GM21576 (cell line): ENCODE measurements around the gene CAP1.
A peak's percentile ranks its signal among the peaks of the same experiment; 100 is the strongest.
"Not testable (repeated sequence)": the region's sequence is repeated elsewhere in the genome, so short reads cannot be mapped to it uniquely, and the experiment has no call there.

ENCODE experiments used
- ATAC-seq: cut with Tn5 transposase; IDR thresholded peaks from one replicate; pipeline ENCODE4 v1.9.1; 2021; ENCODE audit warnings: mild to moderate bottlenecking, moderate library complexity; ENCODE audit not compliant: unreplicated experiment

Gene CAP1, protein sequence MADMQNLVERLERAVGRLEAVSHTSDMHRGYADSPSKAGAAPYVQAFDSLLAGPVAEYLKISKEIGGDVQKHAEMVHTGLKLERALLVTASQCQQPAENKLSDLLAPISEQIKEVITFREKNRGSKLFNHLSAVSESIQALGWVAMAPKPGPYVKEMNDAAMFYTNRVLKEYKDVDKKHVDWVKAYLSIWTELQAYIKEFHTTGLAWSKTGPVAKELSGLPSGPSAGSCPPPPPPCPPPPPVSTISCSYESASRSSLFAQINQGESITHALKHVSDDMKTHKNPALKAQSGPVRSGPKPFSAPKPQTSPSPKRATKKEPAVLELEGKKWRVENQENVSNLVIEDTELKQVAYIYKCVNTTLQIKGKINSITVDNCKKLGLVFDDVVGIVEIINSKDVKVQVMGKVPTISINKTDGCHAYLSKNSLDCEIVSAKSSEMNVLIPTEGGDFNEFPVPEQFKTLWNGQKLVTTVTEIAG

DNA sequence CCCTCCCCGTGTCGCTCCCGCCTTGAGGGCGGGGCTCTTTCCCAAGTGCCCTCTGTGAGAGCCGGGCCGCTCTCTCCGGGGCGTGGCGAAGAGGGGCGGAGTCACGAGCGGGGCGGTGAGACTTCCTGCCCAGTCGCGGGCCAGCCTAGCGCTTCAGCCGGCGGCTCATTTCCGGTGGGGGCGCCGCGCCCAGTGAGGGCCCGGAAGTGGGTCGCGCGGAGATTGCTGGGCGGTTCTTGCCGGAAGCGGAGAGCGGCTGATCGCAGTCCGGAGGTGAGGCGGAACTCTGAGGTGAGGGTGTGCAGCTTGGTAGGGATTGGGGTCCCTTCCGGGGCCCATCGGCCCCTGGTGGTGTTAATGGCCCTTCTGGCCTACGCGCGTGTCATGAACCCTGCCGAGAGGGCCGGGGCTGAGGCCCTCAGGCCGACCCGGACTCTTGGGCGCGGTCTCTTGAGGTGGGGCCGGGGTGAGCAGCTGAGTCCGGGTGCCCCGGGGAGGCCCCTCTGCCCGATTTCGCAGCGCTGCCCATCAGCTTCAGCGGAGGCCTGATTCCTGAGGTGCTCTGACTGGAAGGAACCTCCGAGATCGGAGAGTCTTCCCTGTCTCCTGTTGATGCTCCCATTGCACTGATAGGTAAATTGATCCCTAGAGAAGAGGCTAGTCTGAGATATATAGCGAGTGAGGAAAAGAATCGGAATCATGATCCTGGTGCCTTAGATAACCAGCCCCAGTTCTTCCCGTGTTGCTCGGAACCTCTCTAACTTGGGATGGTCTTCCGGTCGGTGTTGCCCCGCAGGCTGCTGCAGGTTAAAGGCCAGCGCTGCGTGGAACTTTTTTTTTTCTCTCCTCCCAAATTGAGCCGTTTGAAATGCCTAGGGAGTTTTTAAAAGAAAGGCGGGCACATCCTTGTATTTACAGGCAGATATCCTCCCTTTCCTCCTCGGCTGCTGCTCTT lies at the start of gene CAP1:
TSS of gene CAP1 (plus strand) at position 219 of the 955 bp plus-strand sequence. CDS start 18,618 bp downstream, outside the sequence.
- ATAC-seq: peak; percentile 81

DNA sequence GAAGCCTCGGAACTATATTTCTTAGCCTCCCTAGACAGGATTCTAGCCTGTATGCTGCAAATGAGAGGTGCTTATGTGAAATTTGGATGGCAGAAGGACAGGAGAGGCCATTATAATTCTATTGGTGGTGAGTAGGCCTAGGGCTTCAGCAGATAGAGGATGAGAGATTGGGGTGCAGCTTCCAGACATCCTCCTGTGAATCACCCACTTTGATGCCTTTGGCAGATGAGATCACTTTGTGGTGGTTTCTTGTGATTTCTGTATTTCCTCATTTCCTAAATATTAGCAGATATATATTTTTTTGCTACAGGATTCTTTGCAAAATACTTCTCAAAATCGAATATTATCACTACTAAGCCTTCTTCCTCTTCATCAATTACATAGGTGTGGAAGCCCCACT lies 48.3 kb upstream of the CAP1 start:
- ATAC-seq: no peak

DNA sequence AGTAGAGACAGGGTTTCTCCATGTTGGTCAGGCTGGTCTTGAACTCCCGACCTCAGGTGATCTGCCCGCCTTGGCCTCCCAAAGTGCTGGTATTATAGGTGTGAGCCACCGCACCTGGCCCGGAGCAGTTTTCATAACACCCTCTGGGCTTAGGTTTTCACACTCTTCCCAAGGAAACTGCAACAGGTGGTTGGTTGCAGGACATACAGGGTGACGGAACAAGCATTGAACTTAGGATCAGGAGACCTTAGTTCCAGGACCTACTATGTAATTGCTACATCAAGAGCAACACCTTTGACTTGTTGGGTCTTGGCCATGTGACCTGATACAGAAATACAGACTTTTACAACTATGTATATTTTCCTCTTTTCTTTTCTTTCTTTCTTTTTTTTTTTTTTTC lies 47.6 kb upstream of the CAP1 start:
- ATAC-seq: no peak

DNA sequence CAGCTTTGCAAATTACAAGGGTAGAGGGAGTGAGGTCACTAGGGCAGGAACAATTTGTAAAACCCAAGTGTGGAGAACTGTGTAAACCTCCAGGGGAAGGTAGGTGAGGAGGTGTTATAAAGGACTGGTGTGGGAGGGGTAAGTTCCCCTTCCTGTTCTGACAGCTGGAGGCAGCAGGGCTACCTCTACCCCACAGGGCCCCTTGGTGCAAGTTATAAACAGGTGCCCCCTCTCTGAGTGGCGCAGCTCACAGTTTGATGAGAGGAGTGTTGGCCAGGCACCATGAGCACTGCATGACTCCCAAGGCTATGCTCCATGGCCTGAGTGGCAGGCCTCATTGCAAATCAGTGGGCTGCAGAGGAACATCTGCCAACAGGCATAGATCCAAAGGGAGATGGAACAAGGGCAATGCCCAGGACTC lies 44.5 kb upstream of the CAP1 start:
- peak; percentile 79 for ATAC-seq

DNA sequence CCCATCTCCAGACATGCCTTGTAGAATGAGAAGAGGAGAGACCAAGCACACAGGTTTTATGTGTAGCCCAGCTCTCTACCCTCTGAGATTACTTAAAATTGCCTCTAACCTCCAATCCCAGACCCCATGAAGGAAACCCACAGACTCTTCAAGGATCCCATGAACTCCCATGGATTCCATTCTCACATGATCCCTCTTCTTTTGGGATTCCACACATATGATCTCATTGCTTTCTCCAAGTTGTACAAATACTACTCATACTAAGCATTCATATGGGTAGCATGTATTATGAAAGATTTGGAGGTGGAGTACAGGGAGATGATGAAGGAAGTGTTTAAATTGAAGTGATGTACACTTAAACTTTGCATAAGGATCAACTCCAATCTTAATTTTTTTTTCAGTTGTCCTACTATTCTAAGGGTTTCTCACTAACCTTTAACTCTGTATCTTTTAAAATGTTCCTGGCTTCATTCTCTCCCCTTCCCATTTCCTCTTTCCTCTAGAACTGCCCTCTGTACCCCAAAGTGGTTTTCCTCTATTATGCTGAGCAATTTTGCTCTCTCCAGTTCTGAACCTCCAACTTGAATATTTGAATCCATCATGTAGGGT lies 44.0 kb upstream of the CAP1 start:
- ATAC-seq: no peak

DNA sequence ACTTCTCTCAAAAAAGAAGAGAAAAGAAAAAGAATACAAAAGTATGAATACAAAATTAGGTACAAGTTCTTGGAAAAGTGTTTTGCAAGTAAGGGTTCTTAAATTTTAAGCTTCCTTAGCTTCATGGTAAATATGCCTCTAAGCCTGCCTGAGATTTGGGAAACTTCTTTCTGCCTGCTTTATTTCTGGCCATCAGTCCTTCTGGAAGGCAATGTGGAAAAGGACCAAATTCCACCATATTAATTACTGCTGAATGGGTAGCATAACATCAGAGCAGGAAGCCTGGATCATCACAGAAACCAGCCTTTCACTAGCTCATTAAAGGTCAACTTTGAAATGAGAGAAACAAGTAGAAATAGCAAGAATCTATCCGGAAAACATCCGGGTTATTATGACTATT lies 39.1 kb upstream of the CAP1 start:
- ATAC-seq: no peak

DNA sequence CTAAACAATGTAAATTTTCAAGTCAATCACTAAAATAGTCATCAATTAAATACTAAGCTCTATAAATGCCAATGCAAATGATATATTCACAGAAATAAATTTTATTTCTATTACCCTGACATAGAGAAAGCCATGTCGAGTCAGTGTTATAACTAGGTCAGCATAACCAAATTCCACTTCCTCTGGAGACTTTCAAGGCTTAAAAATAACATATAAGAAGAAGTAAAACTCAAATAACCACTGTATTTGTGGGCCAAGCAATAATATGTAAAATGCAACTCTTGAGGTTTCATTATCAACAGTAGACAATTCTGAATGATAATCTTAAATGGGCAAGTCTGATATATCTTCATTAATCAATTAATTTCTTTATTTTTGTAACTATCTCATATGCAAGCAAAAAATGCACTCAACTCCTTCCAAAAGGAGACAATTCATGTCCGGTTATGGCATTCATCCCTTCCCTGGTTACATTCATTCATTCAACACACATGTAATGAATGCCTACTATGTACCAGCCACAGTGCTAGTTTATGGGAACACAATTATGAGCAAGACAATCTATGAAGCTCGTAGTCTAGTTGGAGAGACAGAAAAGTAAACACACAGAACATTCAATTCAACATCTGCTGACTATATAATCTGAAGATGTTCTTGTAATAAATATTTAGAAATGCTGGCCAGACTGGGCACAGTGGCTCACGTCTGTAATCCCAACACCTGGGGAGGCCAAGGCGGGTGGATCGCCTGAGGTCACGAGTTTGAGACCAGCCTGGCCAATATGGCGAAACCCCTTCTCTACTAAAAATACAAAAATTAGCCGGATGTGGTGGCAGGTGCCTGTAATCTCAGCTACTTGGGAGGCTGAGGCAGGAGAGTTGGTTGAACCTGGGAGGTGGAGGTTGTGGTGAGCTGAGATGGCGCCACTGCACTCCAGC lies 37.1 kb upstream of the CAP1 start:
- peak; percentile 69 for ATAC-seq

DNA sequence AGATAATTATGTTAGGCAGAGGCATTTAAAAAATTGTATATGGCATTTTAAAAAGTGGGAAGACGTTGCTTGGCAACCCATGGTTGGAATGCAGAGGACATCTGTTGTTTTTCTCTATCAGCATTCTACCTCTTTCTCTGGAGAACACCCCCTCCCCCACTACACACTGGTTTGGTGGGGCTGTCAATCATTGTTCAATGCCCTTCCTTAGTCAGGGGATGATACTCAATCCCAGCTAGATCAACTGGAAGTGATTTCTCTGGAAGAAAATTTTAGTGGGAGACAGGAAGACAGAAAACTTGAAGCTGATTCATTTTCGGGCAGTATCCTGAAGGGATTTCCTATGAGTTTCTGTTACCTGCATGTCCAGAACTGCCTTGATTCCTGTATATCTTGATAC lies 35.7 kb upstream of the CAP1 start:
- no peak for ATAC-seq

DNA sequence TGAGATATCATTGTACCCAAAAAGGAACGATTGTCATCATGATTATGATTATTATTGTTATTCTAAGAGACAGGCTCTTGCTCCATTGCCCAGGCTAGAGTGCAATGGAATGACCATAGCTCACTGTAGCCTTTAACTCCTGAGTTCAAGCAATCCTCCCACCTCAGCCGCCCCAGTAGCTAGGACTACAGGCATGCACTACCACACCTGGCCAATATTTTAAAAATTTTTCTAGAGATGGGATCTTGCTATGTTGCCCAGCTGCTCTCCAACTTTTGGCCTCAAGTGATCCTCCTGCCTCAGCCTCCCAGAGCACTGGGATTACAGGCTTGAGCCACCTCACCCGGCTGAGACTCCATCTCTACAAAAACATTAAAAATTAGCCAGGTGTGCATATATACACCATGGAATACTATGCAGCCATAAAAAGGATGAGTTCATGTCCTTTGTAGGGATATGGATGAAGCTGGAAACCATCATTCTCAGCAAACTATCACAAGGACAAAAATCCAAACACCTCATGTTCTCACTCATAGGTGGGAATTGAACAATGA lies 33.0 kb upstream of the CAP1 start:
- not testable (repeated sequence) for ATAC-seq

DNA sequence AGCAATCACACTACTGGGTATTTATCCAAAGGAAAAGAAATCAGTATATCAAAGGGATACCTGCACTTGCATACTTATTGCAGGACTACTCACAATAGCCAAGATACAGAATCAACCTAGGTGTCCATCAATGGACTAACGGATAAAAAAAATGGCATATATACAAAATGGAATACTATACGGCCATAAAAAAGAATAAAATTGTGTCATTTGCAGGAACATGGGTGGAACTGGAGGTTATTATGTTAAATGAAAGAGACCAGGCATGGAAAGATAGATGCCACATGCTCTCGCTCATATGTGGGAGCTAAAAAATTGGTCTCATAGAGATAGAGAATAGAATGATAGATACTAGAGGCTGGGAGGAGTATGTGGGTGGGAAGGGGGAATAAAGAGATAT lies 29.3 kb upstream of the CAP1 start:
- ATAC-seq: no peak

DNA sequence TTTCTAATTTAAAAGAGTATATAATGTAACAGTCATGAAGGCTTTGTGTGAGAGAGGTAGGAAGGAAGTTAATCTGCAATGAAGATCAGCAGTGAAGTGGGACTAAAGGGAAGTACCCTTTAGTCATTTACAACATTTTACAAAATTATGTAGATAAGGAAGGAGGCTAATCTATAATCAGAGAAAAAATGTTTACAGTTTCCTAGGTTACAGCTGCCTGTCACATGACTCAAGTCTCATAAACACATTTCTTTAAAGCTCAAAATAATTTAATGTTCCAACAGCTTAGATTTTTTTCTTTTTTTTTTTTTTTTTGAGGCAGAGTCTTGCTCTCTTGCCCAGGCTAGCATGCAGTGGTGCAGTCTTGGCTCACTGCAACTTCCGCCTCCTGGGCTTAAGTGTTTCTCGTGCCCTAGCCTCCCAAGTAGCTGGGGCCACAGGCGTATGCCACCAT lies 26.2 kb upstream of the CAP1 start:
- ATAC-seq: no peak

DNA sequence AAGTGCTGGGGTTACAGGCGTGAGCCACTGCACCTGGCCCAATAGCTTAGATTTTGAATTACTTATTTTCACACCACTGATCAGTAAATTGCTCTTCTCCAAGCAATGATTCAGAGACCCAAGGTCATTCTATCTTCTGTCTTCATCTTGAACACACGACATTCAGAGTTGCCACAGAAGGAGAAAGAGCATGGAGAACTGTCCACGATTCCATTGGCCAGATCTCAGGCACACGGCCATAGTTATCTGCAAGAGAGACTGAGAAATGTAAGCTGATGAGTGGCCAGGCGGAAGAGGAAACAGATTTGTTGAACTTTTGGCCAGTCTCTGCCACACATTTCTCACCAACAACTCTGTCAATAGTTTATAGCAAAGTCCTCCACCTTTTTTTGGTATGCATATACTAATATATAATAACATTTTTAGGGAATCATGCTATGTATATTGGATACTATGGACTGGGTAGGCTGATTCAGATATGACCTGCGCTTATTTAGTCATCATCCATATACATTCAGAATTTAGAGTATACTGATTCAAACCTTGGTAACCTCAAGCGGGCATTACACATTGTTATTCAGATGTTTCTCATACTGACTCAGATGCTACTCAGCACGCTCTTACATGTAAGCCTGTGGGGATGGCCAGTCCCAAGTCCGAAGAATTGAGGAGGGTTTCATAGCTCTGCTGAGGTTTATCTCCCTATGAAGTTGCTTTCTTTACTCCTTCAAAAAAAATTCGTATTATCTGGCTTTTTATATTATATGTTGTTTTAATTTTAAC lies 25.5 kb upstream of the CAP1 start:
- ATAC-seq: no peak

DNA sequence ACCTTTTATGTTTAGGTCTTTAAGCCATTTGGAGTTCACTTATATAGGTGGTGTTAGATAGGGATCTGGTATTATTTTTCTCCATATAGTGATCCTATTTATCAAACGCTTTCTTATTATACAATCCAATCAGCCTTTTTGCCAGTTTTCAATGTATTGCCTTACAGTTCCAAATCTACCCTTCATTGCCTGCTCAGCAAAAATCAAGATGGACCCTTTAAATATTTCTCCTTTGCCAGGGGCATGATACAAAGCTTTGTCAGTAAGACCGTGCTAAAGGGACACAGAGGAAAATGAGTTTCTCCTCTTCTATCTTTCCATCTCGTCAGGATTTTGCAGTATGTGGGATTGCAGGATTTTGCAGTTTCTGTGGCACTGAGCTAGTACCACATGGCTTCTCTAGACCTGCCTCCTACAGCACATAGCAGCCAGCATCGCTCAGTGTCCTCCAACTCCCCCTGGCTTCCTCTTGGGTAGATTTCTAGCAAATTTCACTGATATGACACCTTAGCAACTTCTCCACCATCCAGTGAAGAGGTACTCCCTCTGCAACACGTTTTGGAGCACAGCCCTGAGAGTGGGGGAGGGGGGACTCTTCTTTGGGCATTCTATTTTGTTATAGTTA lies 22.5 kb upstream of the CAP1 start:
- no peak for ATAC-seq

DNA sequence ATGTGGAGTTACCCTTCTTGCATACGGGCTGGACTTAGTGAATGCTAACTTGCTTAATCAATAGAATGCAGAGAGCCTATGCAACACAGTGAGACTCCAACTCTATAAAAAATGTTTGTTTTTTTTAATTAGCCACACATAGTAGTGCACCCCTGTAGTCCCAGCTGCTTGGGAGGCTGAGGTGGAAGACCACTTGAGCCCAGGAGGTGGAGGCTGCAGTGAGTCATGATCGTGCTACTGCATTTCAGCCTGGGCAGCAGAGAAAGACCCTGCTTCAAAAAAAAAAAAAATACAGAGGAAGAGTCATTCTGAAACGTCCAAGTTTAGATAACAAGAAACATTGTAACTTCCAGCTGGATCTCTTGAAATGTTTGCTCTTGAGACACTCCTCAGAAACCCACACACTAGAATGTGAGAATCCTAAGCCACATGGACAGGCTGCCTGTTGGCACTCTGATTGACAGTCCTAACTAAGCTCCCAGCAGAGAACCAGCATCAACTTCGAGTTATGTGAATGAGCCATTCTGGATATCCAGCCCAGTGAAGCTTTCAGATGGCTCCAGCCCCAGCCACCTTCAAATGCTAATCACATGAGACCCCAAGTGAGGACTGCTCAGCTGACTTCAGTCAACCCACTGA lies 20.0 kb upstream of the CAP1 start:
- no peak for ATAC-seq

DNA sequence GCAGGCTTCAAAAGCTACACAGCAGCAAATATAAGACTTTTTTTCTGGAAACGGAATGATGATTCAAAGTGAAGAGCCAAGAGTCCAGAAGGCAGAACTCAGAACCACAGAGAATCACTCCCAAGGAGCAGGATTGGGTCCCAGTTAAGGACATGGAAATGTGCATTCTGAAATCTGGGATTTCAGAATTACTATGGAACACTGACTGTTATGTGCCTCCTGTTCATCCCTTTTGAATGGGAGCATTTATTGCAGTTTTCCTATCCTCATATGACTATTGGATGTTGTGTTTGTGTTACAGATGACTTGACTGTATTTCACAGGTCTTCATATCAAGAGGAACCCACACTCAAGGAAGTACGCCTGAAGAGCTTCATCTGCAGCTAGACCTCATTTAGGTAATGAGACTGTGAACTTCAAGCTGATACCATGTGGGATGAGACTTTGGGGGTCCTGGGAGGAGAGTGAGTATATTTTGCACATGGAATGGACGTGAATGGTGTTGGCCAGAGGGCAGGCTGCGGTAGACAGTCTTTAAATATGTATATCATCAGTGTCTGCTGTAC lies 17.1 kb upstream of the CAP1 start:
- no peak for ATAC-seq

DNA sequence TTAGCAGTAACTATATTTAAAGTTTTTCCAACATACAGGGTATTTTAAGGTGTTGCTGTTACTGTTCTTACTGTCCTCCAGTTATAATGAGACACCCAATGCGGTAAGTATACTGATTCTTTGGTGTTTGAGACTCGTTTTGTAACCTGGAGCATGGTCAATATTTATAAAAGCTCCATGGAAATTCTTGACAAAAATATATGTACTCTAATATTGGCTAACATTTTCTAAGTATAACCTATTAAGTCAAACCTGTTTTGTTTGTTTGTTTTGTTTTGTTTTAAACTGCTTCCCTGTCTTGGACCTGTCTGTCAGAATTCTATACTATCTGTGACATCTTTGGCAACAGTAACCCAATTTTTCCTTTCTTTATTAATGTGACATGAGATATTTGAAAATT lies 15.9 kb upstream of the CAP1 start:
- no peak for ATAC-seq

DNA sequence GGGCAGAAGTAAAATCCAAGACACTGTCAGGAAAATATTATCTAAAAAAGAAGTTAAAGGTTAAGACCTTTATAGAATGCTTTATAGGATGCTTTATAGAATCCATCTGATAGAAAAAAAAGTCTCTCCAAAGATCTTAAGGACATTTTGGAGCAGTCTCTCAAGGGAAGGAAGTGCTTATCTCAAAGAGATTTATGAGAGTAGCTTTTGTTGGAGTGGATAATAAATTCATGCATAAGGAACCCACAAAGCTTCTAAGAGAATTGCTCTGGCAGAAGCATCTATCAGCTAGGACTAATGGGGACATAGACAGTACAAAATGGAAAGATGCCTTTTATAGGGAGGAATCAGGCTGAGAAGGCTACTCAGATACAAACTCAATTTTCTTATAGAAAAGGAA lies 12.9 kb upstream of the CAP1 start:
- no peak for ATAC-seq

DNA sequence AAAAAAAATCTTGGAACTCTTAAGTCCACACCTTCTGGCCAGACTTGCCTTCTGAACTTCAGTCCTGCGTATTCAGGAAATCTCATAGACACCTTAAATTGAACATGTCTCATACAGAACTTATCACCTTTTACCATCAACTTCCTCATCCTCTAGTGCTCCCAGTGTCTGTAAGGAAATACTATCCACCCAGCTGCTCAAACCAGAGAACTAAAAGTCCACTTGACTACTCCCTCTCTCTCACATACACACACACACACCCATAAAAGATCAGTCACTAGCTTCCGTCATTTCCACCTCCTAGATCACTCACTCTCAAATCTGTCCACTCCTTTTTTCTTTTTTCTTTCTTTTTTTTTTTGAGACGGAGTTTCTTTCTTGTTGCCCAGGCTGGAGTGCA lies 10.9 kb upstream of the CAP1 start:
- no peak for ATAC-seq
